Natural killer cell (primary cell): ENCODE measurements around the gene SPATA20. TPM values are rescaled to one million over a fixed set of nuclear protein-coding genes. Genes with fewer than 3 reads are reported as not detected.

Source experiments
- ATAC-seq, 3 donors: fragments of 150-1000 bp in 2 of 3; fragments of 200-7000 bp in 1 of 3; cut with Tn5 transposase; 1 replicate in 1 of 3; 2 replicates in 2 of 3; pipeline ENCODE4 v1.10.0; 2021; ENCODE audit warnings: mild to moderate bottlenecking in 2 of 3, moderate library complexity in 2 of 3
- DNase-seq, 2 donors: peaks; one replicate each; pipeline versions ENCODE4 v3.0.0 to v3.0.0-alpha.2; 2013 to 2021; ENCODE audit warnings: mixed read lengths in 1 of 2
- H3K27ac ChIP-seq: one replicate; pipeline ENCODE4 v1.5.1; 2013; ENCODE audit warnings: mild to moderate bottlenecking, low read length
- H3K27me3 ChIP-seq: one replicate; pipeline ENCODE4 v1.6.1; 2013; ENCODE audit warnings: low read length; ENCODE audit not compliant: control insufficient read depth, insufficient read depth
- H3K36me3 ChIP-seq: one replicate; pipeline ENCODE4 v1.6.1; 2013; ENCODE audit warnings: low read length; ENCODE audit not compliant: control insufficient read depth, insufficient read depth
- H3K4me1 ChIP-seq: one replicate; pipeline ENCODE4 v1.6.1; 2013; ENCODE audit warnings: low read length; ENCODE audit not compliant: control insufficient read depth, insufficient read depth
- H3K4me3 ChIP-seq: one replicate; pipeline ENCODE4 v1.5.1; 2013; ENCODE audit warnings: low read length
- H3K9me3 ChIP-seq: one replicate; pipeline ENCODE4 v1.6.1; 2013; ENCODE audit warnings: low read length; ENCODE audit not compliant: control insufficient read depth, insufficient read depth
- H3K27ac Mint-ChIP-seq, 2 donors: one replicate each; pipeline ENCODE4 v1.8.0; 2022; ENCODE audit warnings: mild to moderate bottlenecking in 2 of 2, mixed read lengths in 2 of 2, moderate library complexity in 1 of 2
- H3K27me3 Mint-ChIP-seq, 2 donors: one replicate each; pipeline ENCODE4 v1.8.0; 2022; ENCODE audit warnings: low read depth in 2 of 2, mixed read lengths in 2 of 2
- H3K36me3 Mint-ChIP-seq: one replicate; pipeline ENCODE4 v1.8.0; 2022; ENCODE audit warnings: mixed read lengths
- H3K4me1 Mint-ChIP-seq, 2 donors: one replicate each; pipeline ENCODE4 v1.8.0; 2022; ENCODE audit warnings: mixed read lengths in 2 of 2
- H3K4me3 Mint-ChIP-seq: one replicate; pipeline ENCODE4 v1.8.0; 2022; ENCODE audit warnings: mild to moderate bottlenecking, moderate library complexity, mixed read lengths
- H3K9me3 Mint-ChIP-seq, 2 donors: one replicate each; pipeline ENCODE4 v1.8.0; 2022; ENCODE audit warnings: mixed read lengths in 2 of 2
- WGBS: methylation state at CpG from one replicate; pipeline ENCODE4 v1.1.7; 2013; ENCODE audit warnings: missing lambda C conversion rate; ENCODE audit not compliant: insufficient coverage; 5-methylcytosine and 5-hydroxymethylcytosine counted together
- intact Hi-C: fragments of 100-400 bp; cut with micrococcal nuclease; formaldehyde crosslinking; loops from one replicate; pipeline ENCODE4 v1.14.2; 2022
- total RNA-seq, 4 donors: library from RNA; stranded (reverse); fragments of 120-200 nt in 1 of 4; gene quantifications; one replicate each; pipeline versions ENCODE4 v1.2.3 to v1.2.4, GENCODE V29; 2013 to 2022
- TF ChIP-seq, protein P1 (sequence below): fragments of 200-600 bp; IDR thresholded peaks from one replicate; pipeline ENCODE4 v1.8.0; 2022; ENCODE audit warnings: antibody characterized with exemption

The SPATA20 gene
- total RNA-seq, 3 donors from 2014 or later (not counting 1 experiment from before 2014, with no cell fraction given): 30.7 to 45.5 (median 32.5) TPM

DNA sequence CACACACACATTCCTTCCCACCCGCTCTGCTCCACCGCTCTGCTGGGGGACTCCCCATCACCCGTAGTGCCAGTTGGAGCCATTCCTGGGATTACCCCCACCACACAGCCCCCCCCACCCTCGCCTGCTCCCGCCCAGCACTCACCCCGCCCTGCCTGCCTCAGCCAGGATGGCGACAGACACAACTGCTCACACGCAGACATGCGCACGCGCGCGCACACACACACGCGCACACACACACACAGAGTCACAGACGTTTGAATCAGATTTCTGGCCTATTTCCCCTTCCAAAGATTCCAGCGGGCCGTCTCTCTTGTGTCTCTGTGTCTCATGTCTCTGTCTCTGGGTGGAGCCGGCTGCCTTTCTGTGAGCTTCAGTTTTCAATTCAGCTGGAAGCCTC, 17.9 kb downstream of the SPATA20 start:
- ATAC-seq (no peak), DNase-seq (peak in 1 of 2 donors; percentile 49)
- Histone ChIP-seq H3K27ac (no peak overlapping the region), H3K9me3 (no peaks in the 10 kb centered on the region), H3K36me3 (no peaks in the 10 kb centered on the region), H3K4me3 (no peak overlapping the region), H3K4me1 (peaks cover 25% of the 10 kb centered on the region), H3K27me3 (peaks cover 36% of the 10 kb centered on the region)
- no peaks in the 10 kb centered on the region for H3K9me3 Mint-ChIP-seq
- TF ChIP-seq, protein P1, sequence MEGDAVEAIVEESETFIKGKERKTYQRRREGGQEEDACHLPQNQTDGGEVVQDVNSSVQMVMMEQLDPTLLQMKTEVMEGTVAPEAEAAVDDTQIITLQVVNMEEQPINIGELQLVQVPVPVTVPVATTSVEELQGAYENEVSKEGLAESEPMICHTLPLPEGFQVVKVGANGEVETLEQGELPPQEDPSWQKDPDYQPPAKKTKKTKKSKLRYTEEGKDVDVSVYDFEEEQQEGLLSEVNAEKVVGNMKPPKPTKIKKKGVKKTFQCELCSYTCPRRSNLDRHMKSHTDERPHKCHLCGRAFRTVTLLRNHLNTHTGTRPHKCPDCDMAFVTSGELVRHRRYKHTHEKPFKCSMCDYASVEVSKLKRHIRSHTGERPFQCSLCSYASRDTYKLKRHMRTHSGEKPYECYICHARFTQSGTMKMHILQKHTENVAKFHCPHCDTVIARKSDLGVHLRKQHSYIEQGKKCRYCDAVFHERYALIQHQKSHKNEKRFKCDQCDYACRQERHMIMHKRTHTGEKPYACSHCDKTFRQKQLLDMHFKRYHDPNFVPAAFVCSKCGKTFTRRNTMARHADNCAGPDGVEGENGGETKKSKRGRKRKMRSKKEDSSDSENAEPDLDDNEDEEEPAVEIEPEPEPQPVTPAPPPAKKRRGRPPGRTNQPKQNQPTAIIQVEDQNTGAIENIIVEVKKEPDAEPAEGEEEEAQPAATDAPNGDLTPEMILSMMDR: no peak
- WGBS: 36% methylated on average over 18 of the region's 19 CpGs
- H3K4me3 Mint-ChIP-seq: no peak overlapping the region
- H3K27ac Mint-ChIP-seq: no peak overlapping the region
- H3K27me3 Mint-ChIP-seq: peaks cover 56 to 57% of the 10 kb centered on the region in 2 donors
- H3K36me3 Mint-ChIP-seq: no peaks in the 10 kb centered on the region
- peaks cover 9 to 20% of the 10 kb centered on the region in 2 donors for H3K4me1 Mint-ChIP-seq
- intact Hi-C loops: no loop called here

DNA sequence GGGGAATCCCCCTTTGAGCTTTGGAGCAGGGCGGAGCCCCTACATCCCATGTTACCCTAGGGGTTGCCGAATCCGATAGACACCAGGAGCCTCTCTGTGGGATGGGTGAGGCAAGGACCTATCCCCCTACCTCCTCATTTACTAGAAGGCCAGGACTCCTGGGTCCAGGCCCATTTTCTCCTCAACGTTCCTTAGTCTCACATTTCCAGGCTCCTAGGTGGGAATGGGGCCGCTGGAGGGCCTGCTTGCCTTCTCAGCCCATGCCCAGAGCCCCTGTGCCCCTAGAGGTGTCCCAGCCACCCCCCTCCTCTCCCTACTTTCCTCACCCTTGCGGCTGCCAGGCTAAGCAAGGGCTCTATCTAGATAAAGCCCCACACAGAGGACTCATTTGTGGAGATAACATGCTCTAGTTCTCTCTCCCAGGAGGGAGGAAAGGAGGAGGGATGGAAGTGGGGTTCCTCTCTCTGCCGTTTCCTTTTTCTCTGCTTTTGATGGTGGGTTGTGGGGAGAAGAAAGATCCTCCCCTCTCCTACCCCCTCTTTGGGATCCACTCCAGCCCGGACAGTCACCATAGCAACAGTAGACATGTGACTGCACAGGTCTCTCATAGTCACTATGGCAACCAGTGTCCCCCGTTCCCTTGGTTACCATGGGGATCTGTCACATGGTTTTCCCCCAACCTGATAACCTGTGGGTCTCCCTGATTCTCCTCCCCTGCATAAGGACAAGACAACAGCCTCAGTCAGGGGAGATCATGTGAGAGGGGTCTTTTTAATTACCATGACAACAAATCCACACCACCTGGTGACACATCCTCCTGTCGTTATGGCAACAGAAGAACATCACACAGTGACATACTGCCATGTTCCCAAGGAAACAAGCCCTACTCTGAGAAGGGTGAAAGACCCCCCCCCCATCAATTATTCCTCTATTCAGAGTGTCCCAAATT, 18.7 kb downstream of the SPATA20 start:
- H3K27ac Mint-ChIP-seq: peak overlapping the region in 1 of 2 donors; percentile 58
- peaks cover 32% of the 10 kb centered on the region for H3K27me3 ChIP-seq
- no peak overlapping the region for H3K4me3 Mint-ChIP-seq

DNA sequence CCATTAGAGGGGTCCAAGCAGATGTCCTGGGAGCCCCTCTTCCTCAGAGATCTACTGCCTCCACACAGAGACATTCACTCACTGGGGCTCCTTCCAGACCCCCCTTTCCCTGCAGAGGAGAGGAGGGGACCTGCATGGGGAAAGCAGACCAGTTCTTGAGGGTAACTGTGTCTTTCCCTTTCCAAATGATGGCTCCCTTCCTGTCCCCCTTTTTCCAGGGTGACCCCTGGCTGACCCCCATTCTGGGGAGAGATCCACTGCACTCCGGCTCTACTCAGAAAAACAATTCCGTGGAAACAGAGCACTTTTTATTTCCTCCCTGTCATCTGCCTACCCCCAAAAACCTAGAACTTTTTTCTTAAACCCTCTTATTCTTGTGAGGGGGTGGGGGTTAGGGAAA, 19.9 kb downstream of the SPATA20 start:
- TF ChIP-seq, protein P1: no peak
- peaks cover 53 to 58% of the 10 kb centered on the region in 2 donors for H3K27me3 Mint-ChIP-seq
- ATAC-seq: no peak

More for the DNA sequence above, 18.7 kb downstream of the SPATA20 start:
- WGBS: 33% methylated on average over 5 of the region's 10 CpGs
- Histone ChIP-seq H3K4me3 (no peak overlapping the region), H3K27ac (no peak overlapping the region), H3K9me3 (no peaks in the 10 kb centered on the region), H3K36me3 (no peaks in the 10 kb centered on the region), H3K4me1 (peaks cover 21% of the 10 kb centered on the region)
- intact Hi-C loops: no loop called here
- no peaks in the 10 kb centered on the region for H3K36me3 Mint-ChIP-seq
- TF ChIP-seq, protein P1: no peak
- H3K4me1 Mint-ChIP-seq: peaks cover 6 to 15% of the 10 kb centered on the region in 2 donors
- peaks cover 53 to 56% of the 10 kb centered on the region in 2 donors for H3K27me3 Mint-ChIP-seq
- no peaks in the 10 kb centered on the region for H3K9me3 Mint-ChIP-seq
- peak in 1 of 2 donors; percentile 56 for DNase-seq
- peak in 2 of 3 donors; percentile 31 to 43 for ATAC-seq

More for the DNA sequence above, 19.9 kb downstream of the SPATA20 start:
- Histone ChIP-seq H3K27ac (no peak overlapping the region), H3K27me3 (peaks cover 28% of the 10 kb centered on the region), H3K4me3 (no peak overlapping the region), H3K9me3 (no peaks in the 10 kb centered on the region), H3K36me3 (no peaks in the 10 kb centered on the region), H3K4me1 (peaks cover 9% of the 10 kb centered on the region)
- Mint-ChIP-seq H3K27ac (peak overlapping the region in 1 of 2 donors; percentile 58), H3K36me3 (no peaks in the 10 kb centered on the region), H3K4me1 (peaks cover 6 to 15% of the 10 kb centered on the region in 2 donors), H3K4me3 (no peak overlapping the region), H3K9me3 (no peaks in the 10 kb centered on the region)
- 58% methylated on average over 2 of the region's 2 CpGs for WGBS
- intact Hi-C loops: no loop called here
- DNase-seq: no peak
